KBM-7 (cell line): ENCODE data around the gene LAMA1.
A peak's percentile ranks its signal among the peaks of the same experiment; 100 is the strongest.

Experiments used
- DNase-seq: peaks from one replicate; pipeline ENCODE4 v3.0.0-alpha.2; 2015
- in situ Hi-C: fragments of 300-500 bp; cut with MboI; formaldehyde crosslinking; loops from 2 replicates; pipeline ENCODE4 v1.14.3; 2020; ENCODE audit warnings: low sequenced_read_pairs, low pct_unique_long_range_greater_than_20kb, mixed read lengths

Gene LAMA1

DNA sequence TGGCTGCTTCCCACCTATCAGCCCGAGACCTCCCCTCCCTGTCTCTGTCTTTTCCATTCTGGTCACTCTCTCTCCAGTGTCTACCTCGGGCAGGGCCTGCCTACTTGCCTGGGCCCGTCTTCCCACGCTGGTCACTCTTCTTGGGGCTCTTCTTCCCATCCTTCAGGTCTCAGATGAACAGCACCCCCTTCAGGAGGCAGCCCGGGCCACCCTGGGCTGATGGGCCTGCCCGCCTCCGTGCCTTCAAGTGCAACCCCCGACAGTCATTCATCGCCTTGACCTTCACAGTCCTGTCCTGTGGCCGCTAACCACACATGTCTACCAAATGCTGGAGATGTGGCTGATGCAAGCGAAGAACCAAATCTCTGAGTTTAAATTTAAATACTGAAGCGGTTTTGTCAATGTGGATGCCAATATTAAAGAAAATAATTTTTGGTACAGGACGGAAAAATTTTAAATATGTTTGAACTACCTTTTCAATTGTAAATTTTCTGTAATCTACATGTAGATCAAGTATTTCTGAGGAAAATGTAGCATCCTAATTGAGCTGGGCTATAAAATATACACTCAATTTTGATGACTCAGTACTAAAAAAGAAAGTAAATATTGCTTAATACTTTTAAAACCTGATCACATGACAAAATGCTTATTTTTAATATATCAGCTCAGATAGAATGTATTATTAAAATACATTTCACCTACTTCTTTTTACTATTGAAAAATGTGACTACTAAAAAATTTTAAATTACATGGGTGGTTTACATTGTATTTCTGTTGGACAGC is 96.4 kb downstream of the LAMA1 start:
- in situ Hi-C loops, result no loop called here
- DNase-seq, result no peak

DNA sequence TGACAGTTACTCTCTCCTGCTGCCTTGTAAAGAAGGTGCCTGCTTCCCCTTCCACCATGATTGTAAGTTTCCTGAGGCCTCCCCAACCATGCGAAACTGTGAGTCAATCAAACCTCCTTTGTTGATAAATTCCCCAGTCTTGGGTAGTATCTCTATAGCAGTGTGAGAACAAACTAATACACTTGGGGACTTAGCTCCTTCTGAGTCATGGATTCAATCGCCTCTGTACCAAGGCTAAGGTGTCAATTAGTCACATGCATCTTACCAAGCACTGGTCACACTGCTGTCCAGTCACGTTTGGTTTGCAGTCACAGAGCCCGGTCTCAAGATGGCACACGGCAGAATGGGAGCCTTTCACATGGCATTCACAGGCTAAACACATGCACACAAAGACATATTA is 100.6 kb downstream of the LAMA1 start:
- no peak for DNase-seq
- in situ Hi-C loops, result no loop called here

DNA sequence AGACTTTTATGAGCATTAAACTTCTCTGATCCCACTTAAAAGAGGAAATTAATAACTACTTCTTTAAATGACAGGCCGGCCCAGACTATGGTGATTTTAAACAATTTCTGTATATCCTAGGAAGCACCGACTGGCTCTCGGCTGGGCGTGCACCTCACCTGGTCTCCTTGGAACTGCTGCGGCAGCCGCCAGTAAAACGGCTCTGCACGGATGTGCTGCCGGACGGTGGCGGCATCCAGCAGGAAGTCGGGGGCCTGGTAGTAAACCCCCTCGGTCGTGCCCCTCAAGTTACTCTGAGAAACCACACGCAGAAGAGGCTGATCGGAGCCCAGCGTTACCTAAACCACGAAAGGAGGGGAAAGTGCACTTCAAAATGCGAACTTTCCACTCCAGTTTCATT is 106.5 kb downstream of the LAMA1 start:
- in situ Hi-C loops, result no loop called here
- no peak for DNase-seq

DNA sequence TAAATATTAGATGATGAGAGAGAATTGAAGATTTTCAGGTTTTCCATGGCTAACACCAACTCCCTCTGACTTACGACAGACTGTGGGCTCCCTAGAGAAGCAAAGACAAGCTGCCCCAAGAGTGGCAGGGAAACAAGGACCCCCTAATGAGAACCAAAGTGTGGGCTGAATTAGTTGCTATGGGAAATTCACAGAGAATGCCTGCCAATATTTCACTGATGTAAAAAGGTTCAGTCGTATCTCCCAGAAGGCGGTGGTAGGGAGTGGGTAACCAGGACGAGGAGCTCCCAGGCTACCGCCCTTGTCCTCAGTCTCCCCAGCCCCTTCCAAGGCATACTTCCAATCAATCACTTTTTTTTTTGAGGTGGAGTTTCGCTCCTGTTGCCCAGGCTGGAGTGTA is 113.6 kb downstream of the LAMA1 start:
- DNase-seq, result no peak
- in situ Hi-C loops, result no loop called here

DNA sequence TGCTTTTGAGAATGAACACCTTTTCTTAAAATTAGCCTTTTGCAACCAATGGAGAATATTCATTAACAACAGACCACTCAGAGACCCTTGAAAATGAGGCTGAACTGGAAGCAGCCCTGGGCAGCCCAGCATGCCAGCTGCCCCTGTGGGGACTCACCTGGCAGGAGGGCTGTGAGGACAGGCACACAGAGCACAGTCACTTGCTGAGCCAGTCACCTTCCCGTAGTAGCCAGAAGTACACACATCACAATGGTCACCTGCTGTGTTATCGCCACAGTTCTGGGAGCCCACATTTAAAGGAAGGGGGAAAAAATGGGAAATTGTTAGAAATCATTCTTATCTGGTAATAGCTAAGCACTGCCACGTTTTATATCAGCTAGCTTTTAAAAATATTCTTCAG is 115.5 kb downstream of the LAMA1 start:
- in situ Hi-C loops, result no loop called here

DNA sequence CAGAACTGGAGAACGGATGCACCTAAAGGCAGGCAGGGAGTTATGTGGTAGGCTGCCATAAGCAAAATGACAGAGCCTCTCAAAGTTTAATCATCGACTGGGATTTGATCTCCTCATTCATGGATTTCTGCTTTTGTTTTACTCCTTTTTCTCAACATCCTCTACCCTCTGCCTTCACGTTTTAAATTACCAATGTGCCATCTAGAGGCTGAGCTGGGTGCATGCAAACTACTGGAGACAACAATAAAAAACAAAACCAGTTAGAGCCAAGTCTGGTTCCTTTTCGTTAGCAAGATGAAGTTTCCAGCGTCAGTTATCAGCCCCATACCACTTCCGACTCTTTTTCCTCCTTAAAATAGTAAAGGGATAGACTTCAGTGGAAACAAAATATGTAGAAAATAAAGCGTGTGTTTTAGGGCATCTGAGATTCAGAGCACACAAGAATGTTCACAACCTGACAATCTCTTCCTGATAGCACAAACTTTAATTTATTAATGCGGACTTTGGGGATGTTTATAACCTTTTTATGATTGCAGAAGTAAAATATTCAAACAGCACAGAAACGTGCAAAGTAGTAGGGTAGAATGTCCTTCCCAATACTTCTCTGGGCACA is 117.0 kb downstream of the LAMA1 start:
- in situ Hi-C loops, result no loop called here
- DNase-seq, result peak; percentile 7

More for the DNA sequence above, 115.5 kb downstream of the LAMA1 start:
- no peak for DNase-seq

DNA sequence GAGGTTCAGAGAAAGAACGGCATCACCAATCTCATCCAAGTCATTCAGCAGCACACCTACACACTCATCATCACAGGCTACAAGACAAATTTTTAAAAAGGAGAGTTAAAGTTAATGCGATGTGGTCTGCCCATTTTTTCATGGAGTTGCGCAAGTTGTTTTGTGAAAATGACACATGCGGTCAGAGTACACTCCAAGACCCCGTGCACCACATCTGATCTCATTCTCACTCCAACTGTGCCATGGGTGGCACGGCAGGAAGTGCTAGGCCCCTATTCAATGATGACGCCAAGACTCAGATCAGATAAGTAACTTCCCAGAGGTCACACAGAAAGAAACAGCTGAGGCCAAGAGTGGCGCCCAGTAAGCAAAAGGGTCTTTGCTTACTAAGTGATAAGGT is 119.8 kb downstream of the LAMA1 start:
- in situ Hi-C loops, result no loop called here
- DNase-seq, result peak; percentile 5

DNA sequence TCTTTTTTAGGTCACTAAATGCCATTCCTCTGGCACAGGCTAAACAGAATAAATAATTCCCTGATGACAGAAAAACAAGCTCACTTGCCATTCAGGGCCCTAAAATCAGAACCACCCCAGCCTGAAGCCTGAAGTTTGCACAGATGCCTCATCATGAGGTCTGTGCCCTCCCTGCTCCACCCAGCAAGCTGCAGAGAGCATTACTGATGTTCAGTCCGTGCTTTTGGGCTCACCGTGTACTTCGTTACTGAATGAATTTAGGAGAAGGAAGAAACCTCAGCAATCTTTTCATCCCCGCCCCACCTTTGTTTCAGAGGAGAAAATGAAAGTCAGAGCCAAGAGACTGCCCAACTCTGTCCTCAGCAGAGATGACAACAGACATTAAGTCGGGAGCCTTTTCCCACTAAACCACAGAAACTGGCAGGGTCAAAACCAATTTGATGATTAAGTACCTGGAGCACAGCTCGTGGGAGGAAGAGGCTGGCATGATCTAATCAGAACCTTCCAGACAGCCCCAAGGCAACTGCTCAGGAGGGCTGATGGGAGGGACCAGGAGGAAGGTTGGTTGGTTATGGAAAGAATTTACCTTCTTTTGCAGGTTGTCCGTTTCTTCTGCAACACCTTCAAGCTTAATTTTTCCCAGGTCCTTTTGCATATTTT is 122.7 kb downstream of the LAMA1 start:
- DNase-seq, result no peak
- in situ Hi-C loops, result no loop called here

DNA sequence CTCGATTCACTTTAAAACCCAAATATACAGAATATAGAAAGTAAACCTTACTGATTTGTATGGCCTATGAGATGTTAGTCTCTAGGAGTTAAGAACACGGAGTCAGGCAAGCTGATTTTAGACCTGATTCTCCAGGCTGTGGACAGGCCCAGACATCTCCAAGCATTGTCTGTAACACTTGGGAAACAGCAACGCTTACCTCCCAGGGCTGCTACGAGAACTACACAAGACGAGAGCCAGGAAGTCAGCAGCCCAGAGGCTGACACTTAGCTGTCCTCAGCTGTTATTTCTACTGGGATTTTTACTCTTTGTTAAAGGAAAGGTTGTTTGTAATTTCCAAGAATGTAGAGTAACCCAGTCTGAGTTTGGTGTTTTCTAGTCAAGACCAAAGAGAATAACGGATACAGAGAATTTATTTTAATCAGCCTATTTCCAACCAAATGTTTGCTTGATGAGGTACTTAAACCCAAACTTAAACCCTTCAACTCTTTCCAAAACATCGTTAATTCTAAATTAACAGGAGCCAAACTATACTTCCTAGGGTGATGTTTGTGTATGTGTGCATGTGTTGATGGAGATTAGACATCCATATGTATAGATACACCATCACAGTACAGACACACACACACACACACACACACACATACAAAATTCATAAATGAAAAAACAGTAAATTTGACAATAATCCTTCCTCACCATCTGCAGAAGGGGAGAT is 123.4 kb downstream of the LAMA1 start:
- no peak for DNase-seq
- in situ Hi-C loops, result no loop called here

DNA sequence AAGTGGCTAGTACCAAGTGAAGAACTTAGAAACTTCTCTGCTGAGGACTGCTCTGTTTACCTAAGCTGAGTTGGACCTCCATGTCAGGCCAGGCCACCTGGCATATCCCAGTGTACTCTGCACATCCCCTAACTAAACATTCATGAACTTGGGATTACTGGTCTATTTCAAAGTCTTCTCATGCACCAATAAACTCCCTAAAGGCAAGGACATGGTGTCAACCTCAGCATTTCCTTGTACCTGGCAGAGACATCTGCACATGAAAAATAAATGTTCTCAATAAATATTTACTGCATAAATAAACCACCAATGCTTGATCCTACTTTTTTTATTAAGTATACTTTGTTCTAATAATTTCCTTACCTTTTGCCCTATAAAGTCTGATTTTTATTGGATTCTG is 124.8 kb downstream of the LAMA1 start:
- in situ Hi-C loops, result no loop called here
- no peak for DNase-seq

DNA sequence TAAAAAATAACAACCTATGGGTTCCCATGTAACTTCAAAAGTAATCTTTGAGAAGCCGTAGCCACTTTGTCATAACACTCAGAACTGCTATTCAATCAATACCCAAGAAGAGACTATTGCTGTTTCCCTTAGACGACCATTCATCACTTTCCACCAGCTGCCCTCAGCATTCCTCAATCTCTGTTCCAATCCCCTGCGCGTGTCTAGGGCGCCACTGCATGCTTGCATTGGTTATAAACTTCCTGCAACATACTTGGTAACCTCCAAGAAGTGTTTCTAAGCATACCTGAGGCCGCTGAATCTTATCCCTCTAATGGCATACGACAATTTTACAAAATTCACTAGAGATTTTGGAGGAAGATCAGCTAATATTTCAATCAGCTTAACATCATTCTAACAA is 134.2 kb downstream of the LAMA1 start:
- in situ Hi-C loops, result no loop called here
- DNase-seq, result no peak

DNA sequence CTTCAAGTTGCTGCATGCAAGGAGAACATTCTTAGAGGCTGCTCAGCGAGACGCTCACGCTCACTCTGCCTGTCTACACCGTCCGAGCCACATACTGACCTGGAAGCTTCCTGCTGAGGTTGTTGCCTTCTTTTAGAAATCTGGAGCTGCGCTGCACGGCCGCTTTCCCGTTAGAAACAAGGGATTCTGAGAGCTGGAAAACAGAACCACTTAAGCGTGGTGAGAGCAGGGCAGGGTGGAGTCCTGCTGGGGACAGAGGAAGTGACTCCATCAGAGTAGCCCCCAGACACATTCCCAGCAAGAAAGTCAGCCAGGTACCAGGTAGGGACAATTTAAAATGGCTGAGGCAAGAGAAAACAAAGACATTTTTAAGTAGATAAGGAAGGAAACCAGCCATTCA is 135.2 kb downstream of the LAMA1 start:
- in situ Hi-C loops, result no loop called here
- no peak for DNase-seq

DNA sequence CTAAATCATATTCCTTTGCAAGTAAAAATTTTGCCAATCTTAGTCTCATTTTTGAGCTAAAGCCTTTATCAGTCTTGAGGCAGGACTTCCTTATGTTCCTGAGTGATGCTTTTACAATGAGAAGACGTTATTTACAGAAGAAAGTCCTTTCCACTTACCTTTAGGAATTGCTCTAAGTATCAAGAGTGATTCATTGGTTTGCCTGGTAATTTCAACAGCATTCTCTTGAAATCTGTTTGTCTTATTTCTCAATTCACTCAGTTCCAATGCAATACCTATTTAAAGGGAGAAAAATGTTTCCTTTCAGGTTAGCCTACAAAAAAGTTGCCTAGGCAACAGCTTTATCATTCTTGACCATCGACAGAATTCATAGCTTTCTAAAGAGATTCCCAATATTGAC is 137.2 kb downstream of the LAMA1 start:
- DNase-seq, result no peak
- in situ Hi-C loops, result no loop called here

DNA sequence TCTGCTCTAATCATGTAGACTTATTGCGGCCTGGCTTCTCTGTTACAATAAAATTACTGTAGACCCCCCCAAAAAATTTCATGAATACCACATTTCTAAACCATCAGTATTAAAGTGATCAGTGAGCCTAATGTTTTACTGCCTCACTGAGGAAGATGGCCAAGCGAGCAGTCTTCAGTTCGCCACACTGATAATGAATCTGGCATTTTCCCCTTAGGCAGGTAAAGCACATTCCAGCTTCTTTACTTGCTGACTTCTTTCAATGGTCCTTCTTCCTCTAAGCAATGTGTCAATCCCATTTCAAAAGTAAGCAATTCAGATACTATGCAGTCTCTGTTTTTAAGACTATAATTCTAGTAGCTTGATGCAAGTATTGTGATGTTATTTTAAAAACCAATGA is 137.6 kb downstream of the LAMA1 start:
- no peak for DNase-seq

DNA sequence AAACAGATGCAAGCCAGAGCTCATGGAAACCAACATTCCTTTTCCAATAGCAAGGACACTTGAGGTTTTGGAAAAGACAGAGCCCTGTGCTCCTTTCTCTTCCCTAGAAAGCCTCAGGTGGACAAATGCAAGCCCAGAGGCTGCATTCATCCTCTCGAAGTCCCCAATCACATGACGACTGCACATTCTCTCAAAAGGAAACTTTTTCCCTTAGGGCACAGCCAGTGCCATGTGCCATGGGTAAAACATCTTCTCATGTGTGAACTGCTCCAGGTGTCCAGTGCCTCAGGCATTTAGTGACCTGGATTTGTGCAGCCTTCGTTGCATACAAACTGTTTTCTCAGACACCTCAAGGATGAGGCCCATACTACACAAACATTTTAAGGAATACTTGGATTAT is 140.7 kb downstream of the LAMA1 start:
- in situ Hi-C loops, result no loop called here

More for the DNA sequence above, 137.6 kb downstream of the LAMA1 start:
- in situ Hi-C loops, result no loop called here

DNA sequence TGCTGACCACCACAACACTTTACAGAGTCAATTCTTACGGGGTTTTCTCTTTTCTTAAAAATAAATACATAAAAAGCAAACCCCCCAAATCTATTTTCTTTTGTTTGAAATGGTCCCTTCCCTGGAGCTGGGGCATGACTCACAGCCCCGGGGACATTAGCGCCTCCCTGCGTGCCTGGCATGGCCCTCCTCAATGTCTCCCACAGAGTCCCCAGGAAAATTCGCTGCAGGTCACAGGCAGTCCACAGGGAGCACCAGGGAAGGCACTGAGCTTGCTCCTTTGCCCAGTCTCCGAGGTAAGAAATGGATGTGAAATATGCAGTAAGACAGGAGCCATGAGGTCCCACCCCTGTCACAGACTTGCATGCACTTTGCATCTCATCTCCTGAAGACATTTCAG is 142.5 kb downstream of the LAMA1 start:
- in situ Hi-C loops, result no loop called here
- no peak for DNase-seq

More for the DNA sequence above, 140.7 kb downstream of the LAMA1 start:
- DNase-seq, result no peak

DNA sequence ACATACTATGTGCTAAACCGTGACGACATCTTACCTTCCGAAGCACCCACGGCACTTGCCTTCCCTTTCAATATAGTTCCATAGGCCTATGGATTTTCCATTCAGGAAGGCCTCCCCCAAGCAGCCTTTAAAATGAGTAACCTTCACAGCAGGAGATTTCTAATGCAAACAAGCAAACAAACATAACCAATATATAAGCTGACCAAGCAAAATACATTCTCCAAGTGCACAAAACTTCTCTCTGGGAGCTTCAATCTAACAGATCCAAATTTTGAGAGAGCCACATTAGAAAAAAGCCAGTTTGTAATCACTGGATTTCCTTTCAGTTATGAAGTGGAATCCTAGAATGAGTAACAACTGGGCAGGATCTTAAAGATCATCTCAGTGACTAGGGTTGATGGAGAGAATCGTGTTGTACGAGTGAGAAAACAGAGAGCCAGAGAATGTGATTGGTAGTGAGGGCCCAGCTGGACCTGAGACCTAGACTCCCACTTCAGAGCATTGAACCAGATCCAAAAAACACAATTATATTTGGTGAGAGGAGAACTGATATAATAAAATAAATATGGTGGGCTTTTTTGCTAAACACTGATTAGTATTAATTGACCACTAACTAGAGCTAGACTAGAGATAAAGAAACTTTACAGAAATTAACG is 145.6 kb downstream of the LAMA1 start:
- DNase-seq, result no peak
- in situ Hi-C loops, result no loop called here

DNA sequence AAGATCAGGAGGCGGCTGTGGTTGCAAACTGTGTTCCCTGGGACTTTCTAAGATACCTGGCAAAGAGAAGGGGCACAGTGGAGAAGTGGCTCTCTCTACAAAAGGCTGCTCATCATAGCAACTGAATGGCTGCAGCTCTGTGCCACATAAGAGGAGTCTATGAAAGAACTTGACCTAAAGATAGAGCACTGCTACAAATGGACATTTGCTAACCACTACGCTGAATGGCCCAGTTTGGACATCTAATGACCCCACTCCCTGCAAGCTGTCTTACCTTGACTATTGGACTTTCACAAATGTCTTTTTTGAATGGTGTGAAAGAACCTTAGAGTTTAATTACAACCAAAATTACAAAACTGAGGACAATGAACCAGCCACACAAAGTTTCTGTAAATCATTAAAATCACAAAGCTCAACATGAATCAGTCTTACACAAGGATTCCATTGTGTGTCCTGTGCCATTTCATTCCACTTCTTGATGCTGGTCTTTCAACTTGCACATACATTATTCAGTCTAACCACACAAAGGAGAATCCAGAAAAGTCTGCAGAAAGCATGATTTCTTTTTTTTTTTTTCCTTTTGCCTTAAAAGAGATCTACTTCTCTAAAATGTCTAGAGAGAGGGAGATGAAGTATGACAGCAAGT is 154.0 kb downstream of the LAMA1 start:
- in situ Hi-C loops, result no loop called here

More for the DNA sequence above, 154.0 kb downstream of the LAMA1 start:
- DNase-seq, result no peak
